ENCODE data around the gene CRISP3.
"Not testable (repeated sequence)": the region's sequence is repeated elsewhere in the genome, so short reads cannot be mapped to it uniquely, and the experiment has no call there.

Gene CRISP3, protein sequence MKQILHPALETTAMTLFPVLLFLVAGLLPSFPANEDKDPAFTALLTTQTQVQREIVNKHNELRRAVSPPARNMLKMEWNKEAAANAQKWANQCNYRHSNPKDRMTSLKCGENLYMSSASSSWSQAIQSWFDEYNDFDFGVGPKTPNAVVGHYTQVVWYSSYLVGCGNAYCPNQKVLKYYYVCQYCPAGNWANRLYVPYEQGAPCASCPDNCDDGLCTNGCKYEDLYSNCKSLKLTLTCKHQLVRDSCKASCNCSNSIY

DNA sequence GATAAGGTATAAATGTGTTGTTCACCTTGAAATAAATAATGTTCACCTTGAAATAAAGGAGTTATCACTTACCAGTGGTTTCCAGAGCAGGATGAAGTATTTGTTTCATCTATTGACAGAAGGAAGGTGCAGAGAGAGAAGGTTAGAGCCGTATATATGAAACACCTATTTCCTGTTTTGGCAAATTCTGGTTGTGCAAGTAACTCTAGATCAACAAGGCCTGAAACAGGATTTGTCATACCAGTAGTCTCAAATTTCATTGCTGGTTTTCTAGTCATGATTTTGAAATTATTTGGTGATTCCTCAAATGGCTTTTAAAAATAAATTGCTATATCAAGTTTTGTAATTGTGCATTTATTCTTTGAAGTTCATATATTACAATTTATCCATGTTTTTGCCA lies at the start of gene CRISP3:
Gene CRISP3 (minus strand): TSS at position 130 of the 400 bp plus-strand sequence. CDS start 21 bp downstream, at position 109.
- DNase-seq = no peak

DNA sequence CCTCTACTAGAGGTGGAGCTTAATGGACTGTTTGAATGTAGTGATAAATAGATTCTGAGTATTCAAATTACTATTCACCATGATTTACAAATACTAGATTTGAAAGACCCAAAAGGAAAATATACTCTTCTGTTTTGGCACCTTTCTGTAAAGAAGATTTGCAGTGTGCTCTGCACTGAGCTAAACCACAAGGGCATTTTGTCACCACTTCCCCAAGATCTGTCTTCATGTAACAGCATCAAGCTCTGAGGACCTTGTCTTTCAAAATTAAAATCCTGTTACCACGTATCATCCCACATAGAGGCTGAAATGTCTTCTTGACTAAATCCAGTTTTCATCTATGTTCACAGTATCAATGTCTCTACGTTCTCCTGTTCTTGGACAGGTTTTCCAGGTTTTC lies 46.2 kb upstream of the CRISP3 start:
- no peak for DNase-seq

DNA sequence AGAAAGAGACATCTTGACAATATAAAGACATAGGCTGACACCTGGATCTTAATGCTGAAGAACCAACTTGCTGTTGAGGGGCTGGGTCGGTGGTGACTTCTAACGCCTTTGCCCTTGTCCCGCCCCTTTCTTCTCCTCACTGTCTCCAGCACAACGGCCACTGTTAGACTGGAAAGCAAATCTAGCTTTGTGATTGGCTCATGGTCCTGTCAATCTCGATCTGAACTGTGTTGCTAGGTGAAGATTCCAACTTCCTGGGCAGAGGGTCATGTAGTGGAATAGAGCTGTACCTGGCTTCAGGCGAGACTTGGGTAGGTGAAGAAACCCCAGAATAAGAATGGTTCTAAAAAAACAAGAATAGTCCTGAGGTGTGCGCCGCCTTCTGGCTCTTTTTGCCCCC lies 43.0 kb upstream of the CRISP3 start, which contains the start of gene PGK2:
Gene PGK2 (minus strand): TSS at position 110 of the 400 bp plus-strand sequence. CDS start 98 bp downstream, at position 12.
- DNase-seq = no peak

DNA sequence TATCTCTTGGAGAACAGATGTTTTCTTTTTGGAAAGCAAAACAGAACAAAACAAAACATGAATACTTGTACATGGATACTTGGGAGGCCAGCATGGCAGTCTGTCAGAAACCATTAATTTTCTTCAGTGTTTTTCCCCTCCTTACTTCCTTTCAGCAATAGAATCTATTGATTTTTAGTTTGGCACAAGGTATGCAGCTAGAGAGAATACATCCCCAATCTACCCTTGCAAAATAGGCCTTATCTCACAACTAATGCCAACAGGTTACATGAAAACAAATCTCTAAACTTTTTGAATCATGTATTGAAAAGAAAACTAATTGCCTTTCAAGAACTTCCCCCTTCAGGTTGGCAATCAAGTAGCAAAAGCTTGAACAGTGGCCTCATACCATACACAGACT lies 40.1 kb upstream of the CRISP3 start:
- DNase-seq = no peak

DNA sequence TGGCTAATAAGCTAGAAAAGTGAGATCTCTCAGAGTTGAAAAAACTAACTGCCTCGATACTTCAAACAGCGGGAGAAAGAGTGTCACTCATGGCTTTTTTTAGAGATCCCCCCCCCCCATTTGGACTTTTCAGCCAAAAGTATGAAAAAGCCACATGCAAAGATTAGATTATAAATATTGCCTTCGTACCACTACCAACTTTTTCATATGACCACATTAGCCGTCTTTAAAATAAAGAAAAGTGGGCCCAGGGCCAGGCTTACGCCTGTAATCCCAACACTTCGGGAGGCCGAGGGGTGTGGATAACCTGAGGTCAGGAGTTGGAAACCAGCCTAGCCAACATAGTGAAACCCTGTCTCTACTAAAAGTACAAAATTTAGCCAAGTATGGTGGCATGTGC lies 38.5 kb upstream of the CRISP3 start:
- no peak for DNase-seq

DNA sequence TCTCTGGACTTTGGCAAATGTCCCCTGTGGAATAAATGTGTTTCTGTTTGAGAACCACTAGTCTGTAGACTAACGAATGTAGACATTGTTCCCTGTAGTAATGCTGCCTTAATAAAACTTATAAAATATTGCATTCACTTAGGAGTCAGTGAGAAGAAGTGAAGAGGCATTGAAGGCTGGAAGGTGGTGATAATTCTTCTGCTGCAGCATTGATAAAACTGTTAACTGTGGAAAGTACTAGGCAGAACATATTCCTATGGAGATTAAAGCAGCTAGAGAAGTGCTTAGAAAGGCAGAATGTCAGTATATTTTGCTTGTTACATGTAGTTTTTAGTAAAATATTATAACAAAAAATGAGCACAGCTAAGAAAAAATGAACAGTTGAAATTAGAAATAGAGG lies 38.1 kb upstream of the CRISP3 start:
- no peak for DNase-seq

DNA sequence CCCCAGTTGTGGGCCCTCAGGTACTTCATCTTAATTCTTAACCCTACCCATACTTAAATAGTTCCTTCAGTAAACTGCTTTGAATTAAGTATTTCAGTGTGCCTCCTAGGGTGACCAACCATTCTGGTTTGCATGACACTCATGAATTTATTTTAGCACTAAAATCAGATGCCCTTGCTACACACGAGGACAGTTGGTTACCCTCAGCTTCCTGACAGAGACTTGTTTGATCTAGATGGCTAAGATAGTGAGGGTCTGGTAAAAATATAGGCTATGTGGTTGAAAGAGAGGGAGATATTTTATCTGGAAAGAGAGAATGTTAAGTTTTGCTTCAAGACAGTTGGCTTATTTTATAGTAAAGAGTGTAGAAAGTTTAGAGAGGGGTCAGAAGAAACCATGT lies 32.3 kb upstream of the CRISP3 start:
- no peak for DNase-seq

DNA sequence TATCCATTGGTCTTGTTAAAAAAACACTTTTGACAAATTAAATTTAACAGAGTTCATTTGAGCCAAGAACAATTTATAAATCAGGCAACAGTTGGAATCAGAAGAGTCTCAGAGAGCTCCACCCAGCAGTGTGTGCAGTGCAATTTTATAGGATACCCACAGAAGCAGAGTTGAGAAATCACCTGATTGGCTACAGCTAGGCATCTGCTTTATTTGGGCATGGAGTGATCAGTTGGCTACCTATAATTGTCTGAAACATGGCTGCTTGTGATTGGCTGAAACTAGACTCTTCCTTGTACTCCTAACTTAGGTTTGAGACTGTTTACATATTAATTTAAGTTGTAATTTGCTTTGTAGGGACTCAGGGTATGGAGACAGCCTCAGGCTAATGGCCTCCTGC lies 30.9 kb upstream of the CRISP3 start:
- DNase-seq = no peak

DNA sequence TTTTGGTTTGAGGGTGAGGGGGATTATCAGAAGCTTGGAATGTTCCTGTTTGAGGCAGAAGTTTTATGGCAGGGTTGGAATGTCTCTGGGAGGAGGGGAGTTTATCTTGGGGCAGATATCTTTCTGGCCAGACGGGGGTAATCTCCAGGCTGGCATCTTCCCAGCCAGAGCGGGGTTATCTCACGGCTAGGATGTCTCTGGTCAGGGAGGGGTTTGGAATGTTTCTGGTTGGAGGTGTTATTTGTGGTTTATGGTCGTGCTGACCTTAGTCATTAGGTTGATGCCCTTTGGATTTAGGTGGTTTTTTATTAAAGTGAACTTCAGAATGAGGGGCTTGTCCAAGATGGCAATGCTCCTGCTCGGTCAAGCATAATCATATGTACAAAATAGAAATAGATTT lies 28.1 kb upstream of the CRISP3 start:
- DNase-seq = no peak

DNA sequence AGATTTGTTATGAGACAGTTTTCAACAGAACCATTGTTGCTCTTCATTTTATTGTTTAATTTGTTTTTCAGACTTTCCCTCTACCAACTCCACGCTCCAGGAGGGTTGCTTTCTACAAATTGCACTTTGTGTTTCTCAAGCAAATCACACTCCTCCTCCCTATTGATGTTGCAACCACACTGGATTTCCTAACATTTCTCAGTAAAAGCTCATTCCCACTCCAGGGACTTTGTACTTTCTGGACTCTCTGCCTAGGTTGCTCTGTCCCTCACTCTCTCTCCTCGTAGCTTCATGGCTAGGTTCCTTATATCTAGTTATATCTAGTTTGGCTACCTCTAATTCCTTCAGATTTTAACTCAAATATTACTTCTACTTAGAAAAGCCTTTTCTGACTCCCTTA lies 22.6 kb upstream of the CRISP3 start:
- no peak for DNase-seq

DNA sequence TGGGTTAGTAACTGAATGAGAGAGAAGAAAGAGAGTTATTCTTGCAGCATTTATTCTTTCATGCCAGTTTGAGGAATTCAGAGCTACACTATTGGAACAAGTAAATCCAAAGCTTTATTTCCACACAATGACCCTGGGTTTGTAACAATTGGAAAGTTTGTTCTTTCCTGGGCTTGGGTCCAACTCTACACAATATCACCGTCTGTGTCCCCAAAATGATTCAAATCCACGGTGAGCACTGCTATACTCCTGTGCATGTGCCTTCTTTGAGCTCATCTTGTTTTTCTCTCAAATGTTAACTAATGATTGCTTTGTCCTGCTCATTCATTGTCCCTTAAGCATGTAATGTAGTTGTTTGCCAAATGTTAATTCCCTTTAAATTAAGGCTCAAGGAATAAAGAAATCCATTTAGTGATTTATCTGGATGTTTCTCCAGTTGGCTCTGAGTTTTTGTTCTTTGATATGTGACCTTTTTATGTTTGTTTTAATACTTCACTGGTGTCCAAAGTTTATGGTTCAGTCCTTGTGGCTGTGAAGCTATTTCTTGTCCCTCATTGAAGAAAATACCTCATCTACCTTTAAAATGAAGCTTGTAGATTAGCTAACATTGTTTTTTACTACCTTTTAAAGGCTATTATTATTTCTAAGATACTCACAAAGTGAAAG lies 20.5 kb upstream of the CRISP3 start:
- no peak for DNase-seq

DNA sequence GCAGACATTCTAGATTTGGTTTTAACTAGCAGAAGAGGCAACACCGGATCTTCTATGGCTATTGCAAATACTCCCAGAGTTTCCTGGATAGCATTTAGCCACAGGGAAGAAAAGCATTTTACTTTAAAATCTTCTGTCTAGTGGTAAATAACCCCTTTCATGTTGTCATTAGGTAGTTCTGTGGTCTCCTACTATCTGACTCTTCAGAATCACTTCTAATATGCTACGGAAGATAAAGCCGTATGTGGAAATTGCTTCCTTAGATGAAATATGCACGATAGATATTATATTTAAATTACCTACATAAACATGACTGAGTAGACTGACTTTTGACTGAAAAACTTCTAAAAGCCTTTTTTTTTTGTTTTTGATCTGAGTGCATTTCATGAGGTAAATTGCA lies 759 bp downstream of the CRISP3 start:
- DNase-seq = no peak

DNA sequence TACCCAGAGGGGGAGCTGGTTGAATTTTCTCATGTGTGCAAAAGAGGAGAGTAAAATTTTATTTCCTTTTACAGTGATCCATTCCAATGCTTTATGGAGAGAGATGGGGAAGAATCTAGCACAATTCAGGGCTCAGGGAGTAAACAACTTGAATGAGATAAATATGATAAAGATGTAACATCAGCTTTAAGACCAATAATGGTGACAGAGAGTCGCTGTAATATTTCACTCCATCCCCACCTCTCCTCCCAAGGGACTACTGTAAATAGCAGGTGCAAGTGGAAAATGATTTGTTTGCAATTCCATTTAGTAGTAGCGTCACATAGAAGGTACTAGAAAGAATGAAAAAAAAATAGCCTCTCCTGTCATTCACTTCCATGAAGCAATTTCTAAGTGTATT lies 4.8 kb downstream of the CRISP3 start:
- peak; percentile 85 for DNase-seq

DNA sequence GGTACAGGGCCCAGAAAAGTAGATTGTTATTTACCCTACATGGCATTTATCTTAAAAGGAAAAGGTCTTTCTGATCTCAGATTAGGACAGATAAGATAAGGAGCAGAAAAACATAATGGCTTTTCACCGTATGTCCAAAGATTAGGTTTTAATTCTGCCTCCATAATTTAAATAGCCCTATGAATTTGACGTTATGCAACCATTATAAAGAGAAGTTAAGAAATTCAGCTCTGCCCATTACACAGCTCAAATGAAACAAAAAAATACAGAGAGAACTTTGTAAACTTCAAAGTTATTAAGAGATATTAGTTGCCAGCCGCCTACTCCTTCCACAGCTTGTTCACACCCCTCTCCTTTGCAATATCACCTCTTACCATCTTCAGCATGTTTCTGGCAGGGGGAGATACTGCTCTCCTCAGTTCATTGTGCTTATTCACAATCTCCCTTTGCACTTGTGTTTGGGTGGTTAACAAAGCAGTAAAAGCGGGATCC lies 8.1 kb downstream of the CRISP3 start:
- DNase-seq = no peak

DNA sequence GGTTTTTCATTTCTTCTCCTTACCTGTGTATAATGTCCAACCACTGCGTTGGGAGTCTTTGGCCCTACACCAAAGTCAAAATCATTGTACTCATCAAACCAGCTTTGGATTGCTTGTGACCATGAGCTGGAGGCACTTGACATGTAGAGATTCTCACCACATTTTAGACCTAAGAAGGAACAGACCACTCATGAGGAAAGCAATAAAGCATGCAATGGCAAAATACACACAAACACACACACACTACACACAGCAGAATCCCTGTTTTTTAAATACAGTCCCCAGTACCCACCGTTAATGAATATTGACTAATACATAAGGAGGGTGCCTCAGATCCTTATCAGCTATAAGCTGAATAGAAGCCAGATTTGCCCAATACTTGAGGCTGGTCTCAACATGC lies 10.5 kb downstream of the CRISP3 start:
- no peak for DNase-seq

DNA sequence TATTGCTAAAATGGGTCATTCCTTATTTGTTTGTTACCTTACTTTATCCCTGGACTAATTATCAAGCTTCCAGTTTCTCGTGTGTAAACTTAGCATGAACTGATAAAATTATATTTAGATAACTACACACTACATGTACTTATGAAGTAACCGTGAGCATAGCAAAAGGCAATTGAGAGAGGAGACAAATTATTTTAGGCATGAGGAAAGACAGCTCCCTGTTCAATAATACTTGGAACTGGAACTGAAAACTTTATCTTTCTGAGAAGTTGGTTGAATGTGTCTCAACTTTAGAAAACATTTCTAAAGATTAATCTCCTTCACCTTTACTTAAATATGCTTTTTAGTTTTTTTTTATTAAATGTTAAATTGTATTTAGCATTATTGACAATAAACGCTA lies 11.4 kb downstream of the CRISP3 start:
- DNase-seq = no peak

DNA sequence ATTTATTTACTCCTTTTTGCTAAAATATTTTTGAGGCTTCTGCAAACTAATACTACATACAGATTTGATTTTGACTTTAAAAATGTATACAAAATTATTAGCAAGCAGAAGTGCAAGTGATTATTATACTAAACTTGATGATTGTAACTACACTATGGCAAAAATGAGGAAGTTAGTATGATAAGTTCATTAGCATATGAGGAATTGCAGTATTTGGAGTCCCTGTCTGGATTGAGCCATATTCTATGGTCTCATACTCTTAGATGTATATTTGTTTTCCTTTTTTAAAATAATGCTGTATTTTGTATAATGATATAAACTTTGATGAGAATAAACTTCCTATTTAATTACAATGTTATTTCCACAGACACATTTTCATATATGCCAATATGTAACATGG lies 13.9 kb downstream of the CRISP3 start:
- no peak for DNase-seq

DNA sequence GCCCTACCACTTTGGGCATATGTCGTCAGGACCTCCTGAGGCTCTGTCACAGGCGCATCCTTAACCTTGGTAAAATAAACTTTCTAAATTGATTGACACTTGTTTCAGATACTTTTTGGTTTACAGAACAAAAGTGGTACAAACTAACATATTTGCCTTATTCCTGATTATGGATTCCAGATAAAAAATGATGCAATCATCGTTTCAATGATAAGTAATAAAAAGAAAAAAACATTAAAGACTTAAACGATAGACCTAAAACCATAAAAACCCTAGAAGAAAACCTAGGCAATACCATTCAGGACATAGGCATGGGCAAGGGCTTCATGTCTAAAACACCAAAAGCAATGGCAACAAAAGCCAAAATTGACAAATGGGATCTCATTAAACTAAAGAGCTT lies 20.3 kb downstream of the CRISP3 start:
- not testable (repeated sequence) for DNase-seq

DNA sequence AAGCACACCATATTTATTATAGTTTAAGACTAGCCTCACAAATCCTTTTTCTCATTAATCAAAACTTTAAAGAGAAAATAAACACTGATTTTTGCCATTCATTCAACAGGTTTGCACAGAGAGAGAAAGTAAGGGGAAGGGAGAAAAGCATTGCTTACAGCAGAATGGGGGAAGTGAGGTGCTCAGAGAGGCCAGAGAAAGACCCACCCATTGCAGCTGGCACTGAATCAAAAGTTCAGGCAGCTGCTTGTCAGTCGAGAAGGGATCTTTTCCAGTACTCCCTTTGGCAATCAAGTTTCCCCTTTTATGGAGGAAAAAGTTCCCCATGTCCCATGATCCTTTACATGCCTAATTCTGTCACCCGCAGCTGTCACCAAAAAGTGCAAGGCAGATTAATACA lies 22.9 kb downstream of the CRISP3 start:
- DNase-seq = no peak

DNA sequence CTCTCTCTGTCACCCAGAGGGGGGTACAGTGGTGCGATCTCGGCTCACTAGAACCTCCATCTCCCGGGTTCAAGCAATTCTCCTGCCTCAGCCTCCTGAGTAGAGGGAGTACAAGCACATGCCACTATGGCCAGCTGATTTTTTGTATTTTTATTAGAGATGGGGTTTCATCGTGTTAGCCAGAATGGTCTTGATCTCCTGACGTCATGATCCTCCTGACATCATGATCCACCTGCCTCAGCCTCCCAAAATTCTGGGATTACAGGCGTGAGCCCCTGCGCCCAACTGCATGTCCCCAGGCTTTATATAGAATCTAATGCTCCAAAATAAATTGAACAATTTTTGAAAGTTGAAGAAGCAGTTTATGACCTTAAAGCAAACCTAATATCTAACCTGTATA lies 23.8 kb downstream of the CRISP3 start:
- no peak for DNase-seq

DNA sequence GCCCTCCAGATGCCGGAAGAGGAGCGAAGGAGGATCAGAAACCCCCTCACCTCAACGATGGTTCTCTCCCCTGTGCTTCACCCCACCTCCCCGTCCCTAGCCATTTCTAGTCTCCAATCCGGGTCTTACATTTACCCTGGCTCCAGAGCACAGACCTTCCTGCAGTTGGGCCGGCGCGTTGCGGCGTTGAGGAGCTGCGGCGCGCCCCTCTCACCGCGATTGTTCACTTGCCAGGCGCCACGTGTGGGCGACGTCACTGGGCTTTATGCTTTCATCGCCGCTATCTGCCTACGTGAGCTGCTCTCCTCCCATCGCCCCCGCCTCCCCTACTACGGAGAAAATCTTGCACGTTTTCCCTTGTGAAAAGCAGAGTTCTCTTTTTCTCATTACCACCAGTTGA lies 30.8 kb downstream of the CRISP3 start, which contains the start of gene CRISP2:
Gene CRISP2 (minus strand): TSS at position 198 of the 400 bp plus-strand sequence. CDS start 4,347 bp downstream, outside the sequence.
- DNase-seq = no peak

DNA sequence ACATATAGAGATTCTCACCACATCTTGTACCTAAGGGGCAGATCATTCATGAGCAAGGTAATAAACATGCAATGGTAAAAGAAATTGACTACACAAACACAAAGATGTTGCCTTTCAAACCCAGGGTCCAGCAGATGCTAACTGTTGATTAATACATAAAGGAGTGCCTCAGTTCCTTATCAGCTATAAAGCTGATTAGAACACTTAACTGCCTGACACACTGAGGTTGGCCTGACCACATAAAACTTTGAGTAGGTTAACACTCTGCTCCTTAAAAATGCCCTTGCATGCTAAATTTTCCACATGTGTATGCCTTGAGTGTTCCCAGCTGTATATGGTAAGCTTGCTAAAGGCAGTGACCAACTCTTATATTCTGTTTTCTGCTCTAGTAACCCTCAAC lies 45.7 kb downstream of the CRISP3 start:
- no peak for DNase-seq

DNA sequence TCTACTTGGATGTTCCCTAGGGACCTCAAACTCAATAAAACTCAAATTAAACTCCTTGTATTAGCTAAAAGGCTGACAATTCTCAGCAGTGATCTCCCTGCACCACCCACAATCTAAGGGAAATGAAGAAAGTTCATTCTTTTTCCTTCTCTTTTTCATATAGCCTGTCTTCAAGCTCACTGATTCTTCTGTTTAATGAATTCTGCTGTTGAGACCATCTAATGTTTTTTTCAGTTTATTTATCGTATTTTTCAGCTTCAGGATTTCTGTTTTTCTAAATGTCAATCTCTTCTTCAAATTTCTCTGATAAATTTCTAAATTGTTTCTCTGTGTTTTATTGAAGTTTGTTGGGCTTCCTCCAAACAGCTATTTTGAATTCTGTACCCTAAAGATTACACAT lies 50.7 kb downstream of the CRISP3 start:
- no peak for DNase-seq

DNA sequence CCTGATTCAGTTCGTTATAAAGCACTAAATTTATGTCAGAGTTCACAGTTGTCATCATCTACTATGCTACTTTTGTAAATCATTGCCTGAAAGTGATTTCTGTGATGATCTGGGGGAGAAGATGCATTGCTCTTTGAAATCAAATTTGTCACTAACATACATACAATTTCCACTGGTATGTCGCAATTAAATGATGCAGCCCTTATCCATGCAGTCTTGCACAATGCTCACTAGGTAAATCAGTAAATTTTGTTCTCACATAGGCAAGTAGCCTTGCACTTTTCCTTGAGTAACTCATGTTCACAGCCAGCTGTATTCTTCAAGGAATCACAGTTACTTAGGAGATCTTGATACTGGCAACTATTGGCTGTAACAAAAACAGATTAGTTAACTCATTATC lies 51.7 kb downstream of the CRISP3 start:
- DNase-seq = no peak
